Prostate gland (tissue), 2 donors: ENCODE data around the gene PEMT. TPM values are rescaled to one million over a fixed set of nuclear protein-coding genes. Genes with fewer than 3 reads are reported as not detected.
A peak's percentile ranks its signal among the peaks of the same experiment; 100 is the strongest.

Experiments used
- DNase-seq: peaks from one replicate; pipeline ENCODE4 v3.0.0-alpha.2; 2019; ENCODE audit warnings: low spot score
- H3K27ac ChIP-seq, 2 donors: fragments of 200-600 bp; sonication (generic); 2 replicates each; pipeline ENCODE4 v1.5.1; 2017 to 2019
- H3K27me3 ChIP-seq: fragments of 200-600 bp; sonication (generic); replicated peaks from 2 replicates; pipeline ENCODE4 v1.5.1; 2019; ENCODE audit not compliant: insufficient read depth
- H3K36me3 ChIP-seq, 2 donors: fragments of 200-600 bp; sonication (generic); 1 replicate in 1 of 2; 2 replicates in 1 of 2; pipeline versions ENCODE4 v1.5.1 to v1.8.1; 2017 to 2019
- H3K4me1 ChIP-seq: fragments of 200-600 bp; sonication (generic); replicated peaks from 2 replicates; pipeline ENCODE4 v1.5.1; 2019
- H3K4me3 ChIP-seq, 2 donors: fragments of 200-600 bp; sonication (generic); 2 replicates each; pipeline ENCODE4 v1.5.1; 2017 to 2019
- H3K9me3 ChIP-seq: fragments of 200-600 bp; sonication (generic); 2 replicates; pipeline ENCODE4 v1.5.1; 2017
- POLR2A ChIP-seq: fragments of 450-650 bp; IDR thresholded peaks from one replicate; pipeline ENCODE4 v1.6.1; 2016; ENCODE audit warnings: antibody characterized with exemption, mild to moderate bottlenecking
- POLR2AphosphoS5 ChIP-seq: sonication (generic); formaldehyde crosslinking; IDR thresholded peaks from one replicate; pipeline ENCODE4 v1.6.1; 2017; ENCODE audit warnings: antibody characterized with exemption
- WGBS: methylation state at CpG from one replicate; pipeline ENCODE4 v1.1.5; 2018; 5-methylcytosine and 5-hydroxymethylcytosine counted together
- intact Hi-C: fragments of 100-400 bp; cut with DNase I; formaldehyde crosslinking; loops from one replicate; pipeline ENCODE4 v1.14.2; 2022
- total RNA-seq, 2 donors: library from RNA; depleted of rRNA; stranded (reverse); fragments of >200 nt; gene quantifications; one replicate each; pipeline ENCODE4 v1.1.0, GENCODE V29; 2016
- TF ChIP-seq, protein P1 (sequence below), 4 experiments: fragments of 200-600 bp in 2 of 4; fragments of 450-650 bp in 2 of 4; sonication (generic) in 2 of 4; IDR thresholded peaks; 1 replicate in 3 of 4; 2 replicates in 1 of 4; pipeline ENCODE4 v1.5.1; 2016 to 2019; ENCODE audit warnings: antibody characterized with exemption in 4 of 4, mild to moderate bottlenecking in 2 of 4, moderate library complexity in 2 of 4

PEMT gene
- total RNA-seq, 2 donors from 2014 or later: 67.0 to 145 TPM

DNA sequence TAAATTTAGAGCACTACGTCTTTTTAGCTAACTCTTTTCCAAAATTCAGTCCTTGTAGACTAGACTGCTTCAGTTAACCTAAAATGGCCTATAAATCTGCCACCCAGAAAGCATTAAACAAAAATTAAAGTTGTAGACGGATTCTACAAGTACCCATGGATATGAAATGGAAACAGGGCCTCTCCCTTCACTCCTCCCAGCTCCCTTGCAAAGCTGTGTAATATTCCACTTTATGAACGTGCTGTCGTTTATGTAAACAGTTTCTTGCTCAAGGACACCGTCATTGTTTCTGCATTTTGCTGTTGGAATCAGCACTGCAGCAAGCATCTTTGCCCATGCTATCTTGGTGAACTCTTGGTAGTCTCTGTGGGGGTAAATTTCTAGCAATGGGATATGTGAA, 109.6 kb downstream of the PEMT start:
- intact Hi-C loops: no loop called here
- peaks cover 7% of the 10 kb centered on the region for H3K4me1 ChIP-seq
- no peak for DNase-seq
- H3K27me3 ChIP-seq: no peaks in the 10 kb centered on the region
- no peaks in the 10 kb centered on the region for H3K9me3 ChIP-seq
- WGBS: 72% methylated on average over 5 of the region's 5 CpGs
- H3K27ac ChIP-seq: no peak overlapping the region
- H3K36me3 ChIP-seq: no peaks in the 10 kb centered on the region
- H3K4me3 ChIP-seq: no peak overlapping the region
- TF ChIP-seq POLR2A (no peak), POLR2AphosphoS5 (no peak)
- TF ChIP-seq, protein P1, sequence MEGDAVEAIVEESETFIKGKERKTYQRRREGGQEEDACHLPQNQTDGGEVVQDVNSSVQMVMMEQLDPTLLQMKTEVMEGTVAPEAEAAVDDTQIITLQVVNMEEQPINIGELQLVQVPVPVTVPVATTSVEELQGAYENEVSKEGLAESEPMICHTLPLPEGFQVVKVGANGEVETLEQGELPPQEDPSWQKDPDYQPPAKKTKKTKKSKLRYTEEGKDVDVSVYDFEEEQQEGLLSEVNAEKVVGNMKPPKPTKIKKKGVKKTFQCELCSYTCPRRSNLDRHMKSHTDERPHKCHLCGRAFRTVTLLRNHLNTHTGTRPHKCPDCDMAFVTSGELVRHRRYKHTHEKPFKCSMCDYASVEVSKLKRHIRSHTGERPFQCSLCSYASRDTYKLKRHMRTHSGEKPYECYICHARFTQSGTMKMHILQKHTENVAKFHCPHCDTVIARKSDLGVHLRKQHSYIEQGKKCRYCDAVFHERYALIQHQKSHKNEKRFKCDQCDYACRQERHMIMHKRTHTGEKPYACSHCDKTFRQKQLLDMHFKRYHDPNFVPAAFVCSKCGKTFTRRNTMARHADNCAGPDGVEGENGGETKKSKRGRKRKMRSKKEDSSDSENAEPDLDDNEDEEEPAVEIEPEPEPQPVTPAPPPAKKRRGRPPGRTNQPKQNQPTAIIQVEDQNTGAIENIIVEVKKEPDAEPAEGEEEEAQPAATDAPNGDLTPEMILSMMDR (IDR thresholded peaks at IDR 0.05): no peak

GRCh38 chr17:17480593-17481148, 110.8 kb downstream of the PEMT start:
- 67% methylated on average over 6 of the region's 6 CpGs for WGBS
- intact Hi-C loops: no loop called here
- Histone ChIP-seq H3K36me3 (no peaks in the 10 kb centered on the region), H3K4me3 (no peak overlapping the region), H3K9me3 (no peaks in the 10 kb centered on the region), H3K4me1 (peaks cover 7% of the 10 kb centered on the region), H3K27ac (no peak overlapping the region), H3K27me3 (no peaks in the 10 kb centered on the region)
- DNase-seq: no peak
- no peak for TF ChIP-seq POLR2AphosphoS5
- no peak for TF ChIP-seq POLR2A
- TF ChIP-seq, protein P1 (IDR thresholded peaks at IDR 0.05): no peak

GRCh38 chr17:17479209-17479608, 112.3 kb downstream of the PEMT start:
- intact Hi-C loops: no loop called here
- Histone ChIP-seq H3K4me1 (peaks cover 7% of the 10 kb centered on the region), H3K27me3 (no peaks in the 10 kb centered on the region), H3K27ac (no peak overlapping the region), H3K36me3 (no peaks in the 10 kb centered on the region), H3K4me3 (no peak overlapping the region), H3K9me3 (no peaks in the 10 kb centered on the region)
- DNase-seq: no peak
- no peak for TF ChIP-seq POLR2AphosphoS5
- 94% methylated on average over 3 of the region's 3 CpGs for WGBS

- intact Hi-C loops: no loop called here
- peak; percentile 88 for DNase-seq
These were observed 114.5 kb downstream of the PEMT start, which contains the start of gene MED9 for GRCh38 chr17:17476865-17477467. MED9 (plus strand) TSS chr17:17477000; CDS start chr17:17477042, 42 bp downstream.

DNA sequence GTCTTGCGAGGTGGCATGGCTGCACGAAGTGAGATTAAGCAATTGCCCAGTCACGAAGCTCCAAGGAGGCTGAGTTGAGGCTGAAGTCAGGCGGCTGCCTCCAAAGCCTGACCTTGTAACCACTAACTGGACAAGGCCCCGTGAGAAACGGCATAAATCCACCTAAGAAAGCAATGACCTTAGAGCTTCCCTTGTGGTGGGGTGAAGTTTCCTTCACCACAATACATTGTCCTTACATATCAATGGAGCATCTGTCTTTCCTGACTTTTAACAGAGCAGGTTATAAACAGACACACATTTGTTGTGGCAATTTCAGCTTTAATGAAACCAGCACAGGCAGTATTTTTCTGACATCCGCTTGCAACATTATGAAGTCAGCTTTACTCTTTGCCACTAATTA, 117.2 kb downstream of the PEMT start:
- Histone ChIP-seq H3K27me3 (no peaks in the 10 kb centered on the region), H3K27ac (no peak overlapping the region), H3K4me3 (no peak overlapping the region), H3K4me1 (peaks cover 7% of the 10 kb centered on the region), H3K36me3 (no peaks in the 10 kb centered on the region), H3K9me3 (no peaks in the 10 kb centered on the region)
- 61% methylated on average over 7 of the region's 7 CpGs for WGBS
- intact Hi-C loops: no loop called here
- DNase-seq: no peak
- TF ChIP-seq, protein P1 (IDR thresholded peaks at IDR 0.05): no peak
- TF ChIP-seq POLR2A: no peak
- no peak for TF ChIP-seq POLR2AphosphoS5

More at GRCh38 chr17:17476865-17477467, 114.5 kb downstream of the PEMT start, which contains the start of gene MED9:
- H3K9me3 ChIP-seq: no peaks in the 10 kb centered on the region
- peak within 1 kb of the TSS; percentile 77 to 80 for H3K27ac ChIP-seq
- WGBS: under 1% methylated on average over 45 of the region's 47 CpGs
- no peaks in the 10 kb centered on the region for H3K36me3 ChIP-seq
- TF ChIP-seq, protein P1 (IDR thresholded peaks at IDR 0.05): peak in 1 of 4 experiments; percentile 24
- TF ChIP-seq POLR2A: peak; percentile 54
- peak; percentile 97 for TF ChIP-seq POLR2AphosphoS5
- no peaks in the 10 kb centered on the region for H3K27me3 ChIP-seq
- peak within 1 kb of the TSS; percentile 74 to 81 for H3K4me3 ChIP-seq
- H3K4me1 ChIP-seq: peaks cover 7% of the 10 kb centered on the region
